Coronary artery (tissue), 2 donors: ENCODE measurements around the gene SLC22A31.
"Not testable (repeated sequence)": the region's sequence is repeated elsewhere in the genome, so short reads cannot be mapped to it uniquely, and the experiment has no call there.

Source experiments
- DNase-seq: peaks from one replicate; pipeline ENCODE4 v3.0.0-alpha.2; 2017; ENCODE audit warnings: low spot score
- H3K27ac ChIP-seq, 2 donors: fragments of 200-600 bp; sonication (generic); one replicate each; pipeline ENCODE4 v1.5.1; 2016 to 2019
- H3K4me3 ChIP-seq: fragments of 200-600 bp; sonication (generic); 2 replicates; pipeline ENCODE4 v1.5.1; 2016; ENCODE audit warnings: mild to moderate bottlenecking, moderate library complexity
- CTCF ChIP-seq: fragments of 200-600 bp; sonication (generic); IDR thresholded peaks from one replicate; pipeline ENCODE4 v1.5.1; 2019; ENCODE audit warnings: antibody characterized with exemption

SLC22A31 gene

DNA sequence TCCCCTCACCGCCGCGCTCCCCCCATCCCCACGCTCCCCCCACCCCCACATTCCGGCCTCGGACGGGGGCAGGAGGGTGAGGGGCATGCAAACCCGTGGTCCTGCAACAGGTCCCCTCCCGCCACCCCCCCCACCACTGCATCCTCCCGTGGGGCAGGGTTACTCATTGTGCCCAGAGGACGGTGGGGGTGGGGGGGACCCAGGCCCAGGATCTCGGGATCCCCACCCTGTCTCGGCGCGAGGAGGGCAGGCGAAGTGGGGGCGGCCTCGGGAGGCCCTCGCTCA is 8.5 kb downstream of the SLC22A31 start:
- no peak for TF ChIP-seq CTCF
- no peak overlapping the region for H3K27ac ChIP-seq
- peak overlapping the region; percentile 68 for H3K4me3 ChIP-seq
- DNase-seq: no peak

- Histone ChIP-seq H3K4me3 (peak overlapping the region; percentile 68), H3K27ac (no peak overlapping the region)
- TF ChIP-seq CTCF: no peak
- DNase-seq: no peak
Observed at GRCh38 chr16:89191033-89191900, 9.1 kb downstream of the SLC22A31 start.

DNA sequence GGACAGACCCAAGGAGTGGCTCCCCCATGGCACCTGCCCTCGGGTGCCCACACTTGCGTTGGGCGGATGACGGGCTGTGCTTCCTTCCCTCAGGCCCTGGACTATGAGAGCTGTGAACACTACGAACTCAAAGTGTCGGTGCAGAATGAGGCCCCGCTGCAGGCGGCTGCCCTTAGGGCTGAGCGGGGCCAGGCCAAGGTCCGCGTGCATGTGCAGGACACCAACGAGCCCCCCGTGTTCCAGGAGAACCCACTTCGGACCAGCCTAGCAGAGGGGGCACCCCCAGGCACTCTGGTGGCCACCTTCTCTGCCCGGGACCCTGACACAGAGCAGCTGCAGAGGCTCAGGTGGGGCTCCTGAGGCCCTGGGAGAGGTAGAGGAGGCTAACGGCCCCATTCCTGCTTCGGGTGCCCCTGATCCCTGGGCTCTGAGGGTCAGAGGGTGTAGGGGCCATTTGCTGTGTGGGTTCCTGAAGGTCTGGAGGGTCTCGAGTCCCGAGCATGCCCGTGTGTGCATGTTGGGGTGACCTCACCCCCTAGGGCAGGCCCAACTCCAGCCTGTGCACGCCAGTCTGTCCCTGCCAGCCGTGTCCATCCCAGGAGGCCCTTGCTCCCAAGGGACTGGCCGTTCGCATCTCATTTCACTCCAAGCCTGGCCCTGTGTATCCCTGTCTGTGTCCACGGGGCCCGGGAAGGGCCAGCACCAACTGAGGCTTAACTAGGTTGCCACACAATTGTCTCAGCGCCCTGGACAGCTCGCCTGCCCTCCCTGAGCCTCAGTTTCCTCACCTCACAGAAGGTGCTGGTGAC is 10.0 kb downstream of the SLC22A31 start:
- H3K4me3 ChIP-seq: no peak overlapping the region
- no peak overlapping the region for H3K27ac ChIP-seq
- TF ChIP-seq CTCF: no peak
- DNase-seq: no peak

- no peak overlapping the region for H3K27ac ChIP-seq
- DNase-seq: no peak
- no peak overlapping the region for H3K4me3 ChIP-seq
- no peak for TF ChIP-seq CTCF
Observed at GRCh38 chr16:89189358-89190025, 10.8 kb downstream of the SLC22A31 start.

- H3K27ac ChIP-seq, DNase-seq, H3K4me3 ChIP-seq: not testable (repeated sequence)
Observed at GRCh38 chr16:89188471-89189357, 11.6 kb downstream of the SLC22A31 start.

DNA sequence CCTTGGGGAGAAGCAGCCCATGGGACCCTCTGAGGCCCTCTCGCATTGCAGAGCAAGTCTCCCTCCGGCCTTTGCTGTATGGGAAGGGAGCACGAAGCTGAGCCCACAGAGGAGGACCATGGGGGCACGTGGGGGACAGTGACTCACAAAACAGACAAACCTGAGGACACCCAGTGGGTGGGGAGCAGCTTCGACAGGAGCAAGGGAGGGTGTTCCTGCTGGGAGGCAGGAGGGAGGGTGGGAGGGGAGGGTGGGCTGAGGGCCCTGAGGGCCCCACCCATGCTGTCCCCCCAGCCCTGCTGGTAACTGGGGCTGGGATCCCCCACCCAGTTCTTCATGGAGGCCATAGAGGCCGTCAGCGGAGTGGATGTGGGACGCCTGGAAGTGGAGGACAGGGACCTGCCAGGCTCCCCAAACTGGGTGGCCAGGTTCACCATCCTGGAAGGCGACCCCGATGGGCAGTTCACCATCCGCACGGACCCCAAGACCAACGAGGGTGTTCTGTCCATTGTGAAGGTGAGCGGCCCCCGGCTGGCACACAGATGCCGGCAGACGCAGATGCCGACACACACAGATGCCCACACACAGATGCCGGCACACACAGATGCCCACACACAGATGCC is 12.5 kb downstream of the SLC22A31 start:
- DNase-seq: no peak
- H3K27ac ChIP-seq: no peak overlapping the region
- H3K4me3 ChIP-seq: no peak overlapping the region
- TF ChIP-seq CTCF: no peak
